Activated gamma-delta T cell treated with anti-CD3 and anti-CD28 coated beads, Interleukin-2, amount 50 U/mL, for 16 hours (primary cell): ENCODE results near the gene LAMTOR4.

Source experiments
- DNase-seq: peaks from one replicate; pipeline ENCODE4 v3.0.0-alpha.2; 2020; ENCODE audit warnings: low read depth

LAMTOR4 gene

GRCh38 chr7:100153708-100154535 lies 5.2 kb downstream of the LAMTOR4 start:
- DNase-seq, result no peak

- no peak for DNase-seq
Measured at GRCh38 chr7:100154651-100155491, 6.2 kb downstream of the LAMTOR4 start.

GRCh38 chr7:100155553-100156317 lies 7.0 kb downstream of the LAMTOR4 start:
- no peak for DNase-seq

GRCh38 chr7:100156331-100157068 lies 7.8 kb downstream of the LAMTOR4 start:
- DNase-seq, result no peak

GRCh38 chr7:100157069-100157333 lies 8.3 kb downstream of the LAMTOR4 start:
- DNase-seq, result no peak

- no peak for DNase-seq
Measured at GRCh38 chr7:100157334-100158228, 8.9 kb downstream of the LAMTOR4 start.

GRCh38 chr7:100158229-100159098 lies 9.7 kb downstream of the LAMTOR4 start, which contains the start of gene TRAPPC14:
TSS of gene TRAPPC14 (minus strand) at chr7:100158723. CDS start at chr7:100158499, 224 bp downstream.
- peak; percentile 90 for DNase-seq

GRCh38 chr7:100159099-100159623 lies 10.4 kb downstream of the LAMTOR4 start:
- no peak for DNase-seq

GRCh38 chr7:100160067-100160466 lies 11.3 kb downstream of the LAMTOR4 start:
- DNase-seq, result no peak

GRCh38 chr7:100163006-100163531 lies 14.4 kb downstream of the LAMTOR4 start:
- no peak for DNase-seq

GRCh38 chr7:100163871-100164270 lies 15.2 kb downstream of the LAMTOR4 start:
- no peak for DNase-seq

- DNase-seq, result no peak
Measured at GRCh38 chr7:100166317-100166940, 17.7 kb downstream of the LAMTOR4 start.

GRCh38 chr7:100166970-100167911 lies 18.5 kb downstream of the LAMTOR4 start:
- DNase-seq, result no peak

- no peak for DNase-seq
Measured at GRCh38 chr7:100167912-100168323, 19.2 kb downstream of the LAMTOR4 start.

GRCh38 chr7:100169147-100169850 lies 20.6 kb downstream of the LAMTOR4 start:
- DNase-seq, result no peak

- no peak for DNase-seq
Measured at GRCh38 chr7:100170101-100170897, 21.6 kb downstream of the LAMTOR4 start.
